GM18502 (cell line): ENCODE results near the gene PDLIM5.

Experiments used
- ATAC-seq: cut with Tn5 transposase; IDR thresholded peaks from one replicate; pipeline ENCODE4 v1.9.1; 2021; ENCODE audit warnings: mild to moderate bottlenecking; ENCODE audit not compliant: unreplicated experiment, poor library complexity

PDLIM5 gene

GRCh38 chr4:94671113-94671512, 219.4 kb downstream of the PDLIM5 start:
- ATAC-seq = no peak

- ATAC-seq = no peak
Measured at GRCh38 chr4:94673961-94674360, 222.2 kb downstream of the PDLIM5 start.

GRCh38 chr4:94676970-94677369, 225.2 kb downstream of the PDLIM5 start:
- no peak for ATAC-seq

- ATAC-seq = no peak
Measured at GRCh38 chr4:94678896-94679295, 227.2 kb downstream of the PDLIM5 start.

- no peak for ATAC-seq
Measured at GRCh38 chr4:94680176-94680862, 228.6 kb downstream of the PDLIM5 start.

- ATAC-seq = no peak
Measured at GRCh38 chr4:94686086-94686485, 234.3 kb downstream of the PDLIM5 start.

GRCh38 chr4:94689155-94689860, 237.6 kb downstream of the PDLIM5 start:
- no peak for ATAC-seq

GRCh38 chr4:94690851-94691254, 239.1 kb downstream of the PDLIM5 start:
- no peak for ATAC-seq

- ATAC-seq = no peak
Measured at GRCh38 chr4:94691552-94691951, 239.8 kb downstream of the PDLIM5 start.

- no peak for ATAC-seq
Measured at GRCh38 chr4:94695384-94695783, 243.6 kb downstream of the PDLIM5 start.

GRCh38 chr4:94698187-94698586, 246.4 kb downstream of the PDLIM5 start:
- ATAC-seq = no peak

GRCh38 chr4:94700298-94700697, 248.6 kb downstream of the PDLIM5 start:
- ATAC-seq = no peak

GRCh38 chr4:94701631-94702300, 250.0 kb downstream of the PDLIM5 start:
- ATAC-seq = no peak

- ATAC-seq = no peak
Measured at GRCh38 chr4:94711635-94712034, 259.9 kb downstream of the PDLIM5 start.

GRCh38 chr4:94714365-94715160, 262.8 kb downstream of the PDLIM5 start:
- ATAC-seq = no peak

GRCh38 chr4:94715726-94716125, 264.0 kb downstream of the PDLIM5 start:
- no peak for ATAC-seq
